Endothelial cell (in vitro differentiated cells): ENCODE results near the gene NEURL3. TPM values are rescaled to one million over a fixed set of nuclear protein-coding genes. Genes with fewer than 3 reads are reported as not detected.

Source experiments
- DNase-seq: peaks from one replicate; pipeline ENCODE4 v3.0.0; 2021; ENCODE audit warnings: low spot score
- H3K27ac Mint-ChIP-seq: one replicate; pipeline ENCODE4 v1.8.0; 2021; ENCODE audit warnings: mixed read lengths, inconsistent platforms; ENCODE audit not compliant: unreplicated experiment
- H3K27me3 Mint-ChIP-seq: one replicate; pipeline ENCODE4 v1.8.0; 2021; ENCODE audit warnings: mild to moderate bottlenecking, moderate library complexity, mixed read lengths, inconsistent platforms; ENCODE audit not compliant: unreplicated experiment
- H3K36me3 Mint-ChIP-seq: one replicate; pipeline ENCODE4 v1.8.0; 2021; ENCODE audit warnings: mild to moderate bottlenecking, low read depth, mixed read lengths, inconsistent platforms; ENCODE audit not compliant: unreplicated experiment
- H3K4me1 Mint-ChIP-seq: one replicate; pipeline ENCODE4 v1.8.0; 2021; ENCODE audit warnings: mild to moderate bottlenecking, mixed read lengths, inconsistent platforms; ENCODE audit not compliant: unreplicated experiment
- H3K4me3 Mint-ChIP-seq: one replicate; pipeline ENCODE4 v1.8.0; 2021; ENCODE audit warnings: mild to moderate bottlenecking, mixed read lengths, inconsistent platforms; ENCODE audit not compliant: unreplicated experiment
- H3K9me3 Mint-ChIP-seq: one replicate; pipeline ENCODE4 v1.8.0; 2021; ENCODE audit warnings: mixed read lengths, inconsistent platforms; ENCODE audit not compliant: unreplicated experiment
- total RNA-seq: library from RNA; stranded (reverse); fragmentation: NEBNext Ultra II Directional; extraction: Animal tissue kit (Norgen Biotek cat#: 25700); gene quantifications from one replicate; pipeline ENCODE4 v1.2.1, GENCODE V29; 2021; ENCODE audit not compliant: unreplicated experiment
- TF ChIP-seq, protein P1 (sequence below): fragments of 200-600 bp; sonication (generic); IDR thresholded peaks from one replicate; pipeline ENCODE4 v1.5.0; 2021; ENCODE audit warnings: antibody characterized with exemption; ENCODE audit not compliant: unreplicated experiment

NEURL3 gene
- total RNA-seq, 1 donor from 2014 or later, result not detected

DNA sequence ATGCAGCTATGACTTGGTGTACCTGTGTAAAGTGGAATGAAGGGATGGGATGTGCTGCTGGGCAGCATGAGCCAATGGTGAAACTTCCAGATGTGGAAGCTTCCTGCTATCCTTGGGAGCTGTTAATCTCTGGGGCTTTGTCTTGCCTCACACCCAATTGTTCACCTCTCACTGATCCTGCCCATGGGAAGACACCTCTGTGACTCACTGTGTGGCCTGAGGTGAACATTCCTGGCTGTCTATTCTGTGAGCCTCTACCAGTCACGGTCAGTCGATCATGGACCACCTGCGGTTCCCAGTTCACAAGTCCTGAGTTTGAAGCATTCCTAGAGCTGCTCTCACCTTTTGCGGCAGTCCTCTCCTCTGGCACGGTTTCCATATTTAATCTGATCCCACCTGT, 12.1 kb downstream of the NEURL3 start:
- Mint-ChIP-seq H3K27ac (no peak overlapping the region), H3K4me3 (no peak overlapping the region), H3K36me3 (no peaks in the 10 kb centered on the region), H3K9me3 (no peaks in the 10 kb centered on the region), H3K27me3 (no peaks in the 10 kb centered on the region), H3K4me1 (no peaks in the 10 kb centered on the region)
- TF ChIP-seq, protein P1, sequence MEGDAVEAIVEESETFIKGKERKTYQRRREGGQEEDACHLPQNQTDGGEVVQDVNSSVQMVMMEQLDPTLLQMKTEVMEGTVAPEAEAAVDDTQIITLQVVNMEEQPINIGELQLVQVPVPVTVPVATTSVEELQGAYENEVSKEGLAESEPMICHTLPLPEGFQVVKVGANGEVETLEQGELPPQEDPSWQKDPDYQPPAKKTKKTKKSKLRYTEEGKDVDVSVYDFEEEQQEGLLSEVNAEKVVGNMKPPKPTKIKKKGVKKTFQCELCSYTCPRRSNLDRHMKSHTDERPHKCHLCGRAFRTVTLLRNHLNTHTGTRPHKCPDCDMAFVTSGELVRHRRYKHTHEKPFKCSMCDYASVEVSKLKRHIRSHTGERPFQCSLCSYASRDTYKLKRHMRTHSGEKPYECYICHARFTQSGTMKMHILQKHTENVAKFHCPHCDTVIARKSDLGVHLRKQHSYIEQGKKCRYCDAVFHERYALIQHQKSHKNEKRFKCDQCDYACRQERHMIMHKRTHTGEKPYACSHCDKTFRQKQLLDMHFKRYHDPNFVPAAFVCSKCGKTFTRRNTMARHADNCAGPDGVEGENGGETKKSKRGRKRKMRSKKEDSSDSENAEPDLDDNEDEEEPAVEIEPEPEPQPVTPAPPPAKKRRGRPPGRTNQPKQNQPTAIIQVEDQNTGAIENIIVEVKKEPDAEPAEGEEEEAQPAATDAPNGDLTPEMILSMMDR, result no peak
- DNase-seq, result no peak

DNA sequence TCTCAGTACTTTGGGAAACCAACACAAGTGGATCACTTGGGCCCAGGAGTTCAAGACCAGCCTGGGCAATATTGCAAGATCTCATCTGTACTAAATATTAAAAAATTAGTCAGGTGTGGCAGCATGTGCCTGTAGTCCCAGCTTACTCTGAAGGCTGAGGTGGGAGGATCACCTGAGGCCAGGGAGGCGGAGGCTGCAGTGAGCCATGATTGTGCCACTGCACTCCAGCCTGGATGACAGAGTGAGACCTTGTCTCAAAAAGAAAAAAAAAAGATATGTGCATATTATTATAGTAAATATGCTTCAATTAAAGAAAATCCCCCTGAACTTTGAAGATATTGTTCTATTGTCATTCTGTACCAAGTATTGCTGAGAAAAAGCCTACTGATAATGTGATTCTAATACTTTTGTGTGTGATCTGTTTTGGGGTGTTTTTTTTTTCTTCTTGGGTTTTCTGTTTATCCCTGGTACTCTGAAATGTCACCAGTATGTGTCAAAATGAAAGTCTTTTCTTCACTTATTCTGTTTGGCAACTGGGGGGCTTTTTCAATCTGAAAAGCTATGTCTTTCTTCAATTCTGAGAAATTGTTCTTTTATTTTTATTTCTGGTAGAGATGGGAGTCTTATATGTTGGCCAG, 13.2 kb downstream of the NEURL3 start:
- TF ChIP-seq, protein P1, result no peak
- H3K36me3 Mint-ChIP-seq, result no peaks in the 10 kb centered on the region
- no peaks in the 10 kb centered on the region for H3K4me1 Mint-ChIP-seq
- no peak overlapping the region for H3K4me3 Mint-ChIP-seq
- no peaks in the 10 kb centered on the region for H3K27me3 Mint-ChIP-seq
- no peaks in the 10 kb centered on the region for H3K9me3 Mint-ChIP-seq
- H3K27ac Mint-ChIP-seq, result no peak overlapping the region
- DNase-seq, result no peak

DNA sequence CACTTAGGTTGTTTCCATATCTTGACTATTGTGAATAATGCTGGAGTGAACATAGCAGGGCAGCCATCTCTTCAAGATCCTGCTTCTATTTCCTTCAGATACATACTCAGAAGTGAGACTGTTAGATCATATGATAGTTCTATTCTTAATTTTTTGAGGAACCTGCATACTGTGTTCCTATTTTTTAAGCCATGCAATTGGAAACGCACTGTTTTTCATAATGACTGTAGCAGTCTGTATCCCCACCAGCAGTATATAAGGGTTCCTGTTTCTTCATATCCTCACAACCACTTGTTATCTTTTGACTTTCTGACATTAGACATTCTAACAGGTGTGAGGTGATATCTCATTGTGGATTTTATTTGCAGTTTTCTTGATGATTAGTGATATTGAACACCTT, 15.5 kb downstream of the NEURL3 start:
- Mint-ChIP-seq H3K9me3 (no peaks in the 10 kb centered on the region), H3K36me3 (no peaks in the 10 kb centered on the region), H3K27me3 (peaks cover 7% of the 10 kb centered on the region), H3K4me3 (no peak overlapping the region), H3K4me1 (peaks cover 15% of the 10 kb centered on the region), H3K27ac (no peak overlapping the region)
- DNase-seq, result no peak
- TF ChIP-seq, protein P1, result no peak

DNA sequence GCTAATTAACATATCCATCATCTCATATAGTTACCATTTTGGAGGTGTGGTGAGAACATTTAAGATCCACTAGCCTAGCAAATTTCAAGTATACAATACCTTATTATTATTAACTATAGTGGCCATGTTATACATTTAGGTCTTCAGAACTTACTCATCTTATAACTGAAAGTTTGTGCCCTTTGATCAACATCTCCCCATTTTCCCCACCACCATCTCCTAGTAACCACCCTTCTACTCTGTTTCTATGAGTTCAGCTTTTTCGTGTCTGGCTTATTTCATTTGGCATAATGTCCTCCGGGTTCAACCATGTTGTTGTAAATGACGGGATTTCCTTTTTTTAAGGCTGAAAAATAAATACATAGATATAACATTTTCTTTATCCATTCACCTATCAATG, 15.9 kb downstream of the NEURL3 start:
- H3K36me3 Mint-ChIP-seq, result no peaks in the 10 kb centered on the region
- peaks cover 7% of the 10 kb centered on the region for H3K27me3 Mint-ChIP-seq
- no peaks in the 10 kb centered on the region for H3K9me3 Mint-ChIP-seq
- H3K27ac Mint-ChIP-seq, result no peak overlapping the region
- H3K4me1 Mint-ChIP-seq, result peaks cover 19% of the 10 kb centered on the region
- no peak for DNase-seq
- TF ChIP-seq, protein P1, result no peak
- H3K4me3 Mint-ChIP-seq, result no peak overlapping the region

DNA sequence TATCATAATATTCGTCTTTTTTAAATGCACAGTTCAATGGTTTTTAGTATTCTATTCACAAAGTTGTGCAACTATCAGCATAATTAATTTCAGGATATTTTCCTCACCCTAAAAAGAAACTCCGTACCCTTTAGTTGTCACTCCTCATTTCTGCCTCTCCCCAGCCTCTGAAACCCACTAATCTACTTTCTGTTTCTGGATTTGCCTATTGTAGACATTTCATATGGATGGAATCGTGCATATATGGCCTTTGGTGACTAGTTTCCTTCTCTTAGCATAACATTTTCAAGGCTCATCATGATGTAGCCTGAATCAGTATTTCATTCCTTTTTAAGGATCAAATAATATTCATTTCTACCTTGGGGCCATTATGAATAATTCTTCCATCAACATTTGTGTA, 18.5 kb downstream of the NEURL3 start:
- peaks cover 4% of the 10 kb centered on the region for H3K36me3 Mint-ChIP-seq
- no peaks in the 10 kb centered on the region for H3K9me3 Mint-ChIP-seq
- H3K27ac Mint-ChIP-seq, result peak overlapping the region; percentile 15
- DNase-seq, result no peak
- TF ChIP-seq, protein P1, result no peak
- peaks cover 32% of the 10 kb centered on the region for H3K4me1 Mint-ChIP-seq
- H3K27me3 Mint-ChIP-seq, result peaks cover 15% of the 10 kb centered on the region
- peak overlapping the region; percentile 45 for H3K4me3 Mint-ChIP-seq
